ENCODE measurements around the gene SASS6.

SASS6 gene

DNA sequence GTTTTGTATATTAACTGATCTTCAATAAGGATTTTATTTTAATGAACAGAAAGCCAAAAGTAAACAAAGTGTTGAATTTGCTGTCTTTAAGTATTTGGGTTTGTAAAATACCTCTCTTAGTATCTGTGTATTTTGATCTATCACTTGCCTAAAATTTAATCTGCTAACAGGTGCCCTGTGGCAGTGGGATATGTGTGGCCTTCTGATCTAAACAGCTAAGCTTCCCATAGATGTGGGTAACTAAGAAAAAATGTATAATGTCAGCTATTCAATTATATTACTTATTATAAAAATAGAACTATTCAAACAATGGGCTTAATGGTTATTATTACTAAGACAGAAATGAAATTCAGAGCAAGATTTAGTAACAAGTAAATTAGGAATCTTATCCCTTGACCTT, 30.2 kb upstream of the SASS6 start:
- H2AFZ ChIP-seq (ENCODE audit: low read length), result no peak overlapping the region
- H3F3A ChIP-seq (ENCODE audit: low read depth), result no peaks in the 10 kb centered on the region
- H3K9me3 ChIP-seq (ENCODE audit: insufficient read depth, low read depth, low read length), result no peaks in the 10 kb centered on the region
- H3K9ac ChIP-seq (ENCODE audit: low read depth, low read length, poor library complexity, severe bottlenecking), result no peak overlapping the region
- TF ChIP-seq, protein P1, sequence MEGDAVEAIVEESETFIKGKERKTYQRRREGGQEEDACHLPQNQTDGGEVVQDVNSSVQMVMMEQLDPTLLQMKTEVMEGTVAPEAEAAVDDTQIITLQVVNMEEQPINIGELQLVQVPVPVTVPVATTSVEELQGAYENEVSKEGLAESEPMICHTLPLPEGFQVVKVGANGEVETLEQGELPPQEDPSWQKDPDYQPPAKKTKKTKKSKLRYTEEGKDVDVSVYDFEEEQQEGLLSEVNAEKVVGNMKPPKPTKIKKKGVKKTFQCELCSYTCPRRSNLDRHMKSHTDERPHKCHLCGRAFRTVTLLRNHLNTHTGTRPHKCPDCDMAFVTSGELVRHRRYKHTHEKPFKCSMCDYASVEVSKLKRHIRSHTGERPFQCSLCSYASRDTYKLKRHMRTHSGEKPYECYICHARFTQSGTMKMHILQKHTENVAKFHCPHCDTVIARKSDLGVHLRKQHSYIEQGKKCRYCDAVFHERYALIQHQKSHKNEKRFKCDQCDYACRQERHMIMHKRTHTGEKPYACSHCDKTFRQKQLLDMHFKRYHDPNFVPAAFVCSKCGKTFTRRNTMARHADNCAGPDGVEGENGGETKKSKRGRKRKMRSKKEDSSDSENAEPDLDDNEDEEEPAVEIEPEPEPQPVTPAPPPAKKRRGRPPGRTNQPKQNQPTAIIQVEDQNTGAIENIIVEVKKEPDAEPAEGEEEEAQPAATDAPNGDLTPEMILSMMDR (conservative IDR thresholded peaks at IDR 0.05; ENCODE audit: low read length), result no peak
- no peak for TF ChIP-seq EZH2phosphoT487 (IDR thresholded peaks at IDR 0.05; ENCODE audit: borderline replicate concordance)
- no peaks in the 10 kb centered on the region for H4K20me1 ChIP-seq (ENCODE audit: insufficient read depth, low read length, poor library complexity, severe bottlenecking)
- no peaks in the 10 kb centered on the region for H3K27me3 ChIP-seq (ENCODE audit: insufficient read depth, low read length, poor library complexity, severe bottlenecking)
- no peaks in the 10 kb centered on the region for H3K36me3 ChIP-seq (ENCODE audit: insufficient read depth, low read length)
- no peaks in the 10 kb centered on the region for H3K9me2 ChIP-seq (replicated peaks; ENCODE audit: low read depth, low read length)
- no peak overlapping the region for H3K4me3 ChIP-seq (ENCODE audit: low read length, poor library complexity, severe bottlenecking)
- no peak overlapping the region for H3K4me2 ChIP-seq (ENCODE audit: low read depth, low read length, poor library complexity, severe bottlenecking)
- no peaks in the 10 kb centered on the region for H3K79me2 ChIP-seq (ENCODE audit: insufficient read depth, low read length)
- H3K4me1 ChIP-seq (ENCODE audit: insufficient read depth, low read length, poor library complexity, severe bottlenecking), result no peaks in the 10 kb centered on the region

DNA sequence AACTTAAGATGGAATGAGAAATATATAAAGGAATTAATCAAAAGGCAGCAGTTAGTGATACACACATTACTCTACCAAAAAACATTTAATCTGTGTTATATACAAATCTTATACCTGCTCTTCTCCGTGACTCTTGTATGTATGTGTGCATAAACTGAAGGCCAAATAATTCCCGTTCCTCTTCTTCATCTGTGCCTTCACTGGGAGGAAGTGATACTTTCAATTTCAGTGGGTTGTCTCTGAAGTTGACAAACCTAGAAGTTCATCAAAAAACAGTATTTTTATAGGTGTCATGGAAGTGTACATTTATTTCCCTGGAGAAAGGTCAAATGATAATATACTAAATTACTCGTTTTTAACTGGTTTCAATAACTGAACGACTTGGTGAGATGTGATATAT, 19.5 kb upstream of the SASS6 start:
- TF ChIP-seq EZH2phosphoT487 (IDR thresholded peaks at IDR 0.05; ENCODE audit: borderline replicate concordance), result no peak
- TF ChIP-seq, protein P1 (conservative IDR thresholded peaks at IDR 0.05; ENCODE audit: low read length), result no peak
- Histone ChIP-seq H3K4me1 (ENCODE audit: insufficient read depth, low read length, poor library complexity, severe bottlenecking) (peaks cover 3% of the 10 kb centered on the region), H3K4me3 (ENCODE audit: low read length, poor library complexity, severe bottlenecking) (no peak overlapping the region), H4K20me1 (ENCODE audit: insufficient read depth, low read length, poor library complexity, severe bottlenecking) (no peaks in the 10 kb centered on the region), H3K9me3 (ENCODE audit: insufficient read depth, low read depth, low read length) (no peaks in the 10 kb centered on the region), H3K9me2 (replicated peaks; ENCODE audit: low read depth, low read length) (no peaks in the 10 kb centered on the region), H2AFZ (ENCODE audit: low read length) (no peak overlapping the region), H3K27me3 (ENCODE audit: insufficient read depth, low read length, poor library complexity, severe bottlenecking) (no peaks in the 10 kb centered on the region), H3K79me2 (ENCODE audit: insufficient read depth, low read length) (no peaks in the 10 kb centered on the region), H3F3A (ENCODE audit: low read depth) (no peaks in the 10 kb centered on the region), H3K9ac (ENCODE audit: low read depth, low read length, poor library complexity, severe bottlenecking) (no peak overlapping the region), H3K36me3 (ENCODE audit: insufficient read depth, low read length) (no peaks in the 10 kb centered on the region), H3K4me2 (ENCODE audit: low read depth, low read length, poor library complexity, severe bottlenecking) (no peak overlapping the region)

GRCh38 chr1:100151679-100152078, 18.9 kb upstream of the SASS6 start:
- no peak overlapping the region for H2AFZ ChIP-seq (ENCODE audit: low read length)
- H3K4me2 ChIP-seq (ENCODE audit: low read depth, low read length, poor library complexity, severe bottlenecking), result no peak overlapping the region
- no peaks in the 10 kb centered on the region for H3K79me2 ChIP-seq (ENCODE audit: insufficient read depth, low read length)
- TF ChIP-seq, protein P1 (conservative IDR thresholded peaks at IDR 0.05; ENCODE audit: low read length), result no peak
- no peak for TF ChIP-seq EZH2phosphoT487 (IDR thresholded peaks at IDR 0.05; ENCODE audit: borderline replicate concordance)
- no peaks in the 10 kb centered on the region for H3F3A ChIP-seq (ENCODE audit: low read depth)
- H3K9ac ChIP-seq (ENCODE audit: low read depth, low read length, poor library complexity, severe bottlenecking), result no peak overlapping the region
- H3K27me3 ChIP-seq (ENCODE audit: insufficient read depth, low read length, poor library complexity, severe bottlenecking), result no peaks in the 10 kb centered on the region
- H3K4me3 ChIP-seq (ENCODE audit: low read length, poor library complexity, severe bottlenecking), result no peak overlapping the region
- no peaks in the 10 kb centered on the region for H3K9me2 ChIP-seq (replicated peaks; ENCODE audit: low read depth, low read length)
- H3K36me3 ChIP-seq (ENCODE audit: insufficient read depth, low read length), result no peaks in the 10 kb centered on the region
- H3K4me1 ChIP-seq (ENCODE audit: insufficient read depth, low read length, poor library complexity, severe bottlenecking), result peaks cover 3% of the 10 kb centered on the region
- H4K20me1 ChIP-seq (ENCODE audit: insufficient read depth, low read length, poor library complexity, severe bottlenecking), result no peaks in the 10 kb centered on the region
- no peaks in the 10 kb centered on the region for H3K9me3 ChIP-seq (ENCODE audit: insufficient read depth, low read depth, low read length)
